ENCODE measurements around the gene BAK1. TPM values are rescaled to one million over a fixed set of nuclear protein-coding genes. Genes with fewer than 3 reads are reported as not detected.

The BAK1 gene
- total and polyA plus RNA-seq, 2 of the 13 experiments (the other 11 are each of a cell fraction or from before 2014, with no cell fraction given): 15.0 to 23.8 TPM

DNA sequence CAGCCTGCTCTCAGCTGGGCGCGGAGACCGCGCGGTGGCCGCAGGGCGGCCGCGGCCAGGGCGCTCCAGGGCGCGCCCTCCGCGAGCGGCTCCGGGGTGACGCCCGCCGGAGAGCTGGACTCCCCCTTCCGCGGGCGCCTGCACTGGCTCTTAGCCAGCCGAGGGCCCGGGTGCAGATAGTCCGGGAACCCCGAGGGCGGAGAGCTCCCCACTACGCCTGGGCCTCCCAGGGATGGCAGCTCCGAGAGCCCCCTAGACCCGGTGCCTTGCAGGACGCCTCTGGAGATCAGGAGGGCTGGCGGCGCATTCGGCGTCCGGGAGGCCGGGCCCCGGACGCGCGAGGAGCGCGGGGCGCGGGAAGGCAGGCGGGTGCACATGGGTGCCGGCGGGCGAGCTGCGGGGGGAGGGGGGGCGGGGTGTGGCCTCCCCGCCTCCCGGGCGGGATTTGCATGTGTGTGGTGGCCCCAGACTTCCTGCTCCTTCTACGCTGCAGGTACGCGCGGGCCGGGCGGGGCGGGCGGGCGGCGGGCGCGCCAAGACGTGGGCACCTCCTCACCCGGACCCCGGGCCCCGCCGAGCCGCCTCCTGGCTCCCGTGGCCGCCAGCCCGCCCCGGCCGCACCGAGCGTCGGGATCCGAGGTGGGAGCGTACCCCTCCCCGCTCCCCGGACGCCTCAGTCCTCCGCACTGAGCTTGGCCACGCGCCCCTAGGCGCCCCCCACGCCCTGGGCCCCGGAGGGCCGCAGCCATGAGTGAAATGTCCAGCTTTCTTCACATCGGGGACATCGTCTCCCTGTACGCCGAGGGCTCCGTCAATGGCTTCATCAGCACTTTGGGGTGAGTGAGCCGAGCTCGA lies 41.0 kb upstream of the BAK1 start, which contains the start of gene ITPR3 (continued):
- TF ChIP-seq, protein P1, sequence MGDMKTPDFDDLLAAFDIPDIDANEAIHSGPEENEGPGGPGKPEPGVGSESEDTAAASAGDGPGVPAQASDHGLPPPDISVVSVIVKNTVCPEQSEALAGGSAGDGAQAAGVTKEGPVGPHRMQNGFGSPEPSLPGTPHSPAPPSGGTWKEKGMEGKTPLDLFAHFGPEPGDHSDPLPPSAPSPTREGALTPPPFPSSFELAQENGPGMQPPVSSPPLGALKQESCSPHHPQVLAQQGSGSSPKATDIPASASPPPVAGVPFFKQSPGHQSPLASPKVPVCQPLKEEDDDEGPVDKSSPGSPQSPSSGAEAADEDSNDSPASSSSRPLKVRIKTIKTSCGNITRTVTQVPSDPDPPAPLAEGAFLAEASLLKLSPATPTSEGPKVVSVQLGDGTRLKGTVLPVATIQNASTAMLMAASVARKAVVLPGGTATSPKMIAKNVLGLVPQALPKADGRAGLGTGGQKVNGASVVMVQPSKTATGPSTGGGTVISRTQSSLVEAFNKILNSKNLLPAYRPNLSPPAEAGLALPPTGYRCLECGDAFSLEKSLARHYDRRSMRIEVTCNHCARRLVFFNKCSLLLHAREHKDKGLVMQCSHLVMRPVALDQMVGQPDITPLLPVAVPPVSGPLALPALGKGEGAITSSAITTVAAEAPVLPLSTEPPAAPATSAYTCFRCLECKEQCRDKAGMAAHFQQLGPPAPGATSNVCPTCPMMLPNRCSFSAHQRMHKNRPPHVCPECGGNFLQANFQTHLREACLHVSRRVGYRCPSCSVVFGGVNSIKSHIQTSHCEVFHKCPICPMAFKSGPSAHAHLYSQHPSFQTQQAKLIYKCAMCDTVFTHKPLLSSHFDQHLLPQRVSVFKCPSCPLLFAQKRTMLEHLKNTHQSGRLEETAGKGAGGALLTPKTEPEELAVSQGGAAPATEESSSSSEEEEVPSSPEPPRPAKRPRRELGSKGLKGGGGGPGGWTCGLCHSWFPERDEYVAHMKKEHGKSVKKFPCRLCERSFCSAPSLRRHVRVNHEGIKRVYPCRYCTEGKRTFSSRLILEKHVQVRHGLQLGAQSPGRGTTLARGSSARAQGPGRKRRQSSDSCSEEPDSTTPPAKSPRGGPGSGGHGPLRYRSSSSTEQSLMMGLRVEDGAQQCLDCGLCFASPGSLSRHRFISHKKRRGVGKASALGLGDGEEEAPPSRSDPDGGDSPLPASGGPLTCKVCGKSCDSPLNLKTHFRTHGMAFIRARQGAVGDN (CRISPR knock-in tag; IDR thresholded peaks at IDR 0.05): peak; percentile 57; the same call in 1 of the 2 replicates
- TF ChIP-seq, protein P2, sequence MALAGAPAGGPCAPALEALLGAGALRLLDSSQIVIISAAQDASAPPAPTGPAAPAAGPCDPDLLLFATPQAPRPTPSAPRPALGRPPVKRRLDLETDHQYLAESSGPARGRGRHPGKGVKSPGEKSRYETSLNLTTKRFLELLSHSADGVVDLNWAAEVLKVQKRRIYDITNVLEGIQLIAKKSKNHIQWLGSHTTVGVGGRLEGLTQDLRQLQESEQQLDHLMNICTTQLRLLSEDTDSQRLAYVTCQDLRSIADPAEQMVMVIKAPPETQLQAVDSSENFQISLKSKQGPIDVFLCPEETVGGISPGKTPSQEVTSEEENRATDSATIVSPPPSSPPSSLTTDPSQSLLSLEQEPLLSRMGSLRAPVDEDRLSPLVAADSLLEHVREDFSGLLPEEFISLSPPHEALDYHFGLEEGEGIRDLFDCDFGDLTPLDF (CRISPR knock-in tag; IDR thresholded peaks at IDR 0.05): no peak
- 0 out of 2 replicates have a peak, but pooled peaks have one; percentile 11 for TF ChIP-seq YEATS4 (CRISPR knock-in tag; IDR thresholded peaks at IDR 0.05; ENCODE audit: borderline replicate concordance)
- TF ChIP-seq MAZ (IDR thresholded peaks at IDR 0.05; ENCODE audit: borderline replicate concordance, low read depth, low read length): no peak
- peak; percentile 40; the same call in 1 of the 2 replicates for TF ChIP-seq MAZ (CRISPR knock-in tag; IDR thresholded peaks at IDR 0.05; ENCODE audit: low read depth)
- TF ChIP-seq, protein P3, sequence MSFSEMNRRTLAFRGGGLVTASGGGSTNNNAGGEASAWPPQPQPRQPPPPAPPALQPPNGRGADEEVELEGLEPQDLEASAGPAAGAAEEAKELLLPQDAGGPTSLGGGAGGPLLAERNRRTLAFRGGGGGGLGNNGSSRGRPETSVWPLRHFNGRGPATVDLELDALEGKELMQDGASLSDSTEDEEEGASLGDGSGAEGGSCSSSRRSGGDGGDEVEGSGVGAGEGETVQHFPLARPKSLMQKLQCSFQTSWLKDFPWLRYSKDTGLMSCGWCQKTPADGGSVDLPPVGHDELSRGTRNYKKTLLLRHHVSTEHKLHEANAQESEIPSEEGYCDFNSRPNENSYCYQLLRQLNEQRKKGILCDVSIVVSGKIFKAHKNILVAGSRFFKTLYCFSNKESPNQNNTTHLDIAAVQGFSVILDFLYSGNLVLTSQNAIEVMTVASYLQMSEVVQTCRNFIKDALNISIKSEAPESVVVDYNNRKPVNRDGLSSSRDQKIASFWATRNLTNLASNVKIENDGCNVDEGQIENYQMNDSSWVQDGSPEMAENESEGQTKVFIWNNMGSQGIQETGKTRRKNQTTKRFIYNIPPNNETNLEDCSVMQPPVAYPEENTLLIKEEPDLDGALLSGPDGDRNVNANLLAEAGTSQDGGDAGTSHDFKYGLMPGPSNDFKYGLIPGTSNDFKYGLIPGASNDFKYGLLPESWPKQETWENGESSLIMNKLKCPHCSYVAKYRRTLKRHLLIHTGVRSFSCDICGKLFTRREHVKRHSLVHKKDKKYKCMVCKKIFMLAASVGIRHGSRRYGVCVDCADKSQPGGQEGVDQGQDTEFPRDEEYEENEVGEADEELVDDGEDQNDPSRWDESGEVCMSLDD (CRISPR knock-in tag; IDR thresholded peaks at IDR 0.05; ENCODE audit: borderline replicate concordance): 0 out of 2 replicates have a peak, but pooled peaks have one; percentile 25
- no peak for TF ChIP-seq PRMT3 (CRISPR knock-in tag; IDR thresholded peaks at IDR 0.05; ENCODE audit: borderline replicate concordance, low read depth)
- TF ChIP-seq, protein P4, sequence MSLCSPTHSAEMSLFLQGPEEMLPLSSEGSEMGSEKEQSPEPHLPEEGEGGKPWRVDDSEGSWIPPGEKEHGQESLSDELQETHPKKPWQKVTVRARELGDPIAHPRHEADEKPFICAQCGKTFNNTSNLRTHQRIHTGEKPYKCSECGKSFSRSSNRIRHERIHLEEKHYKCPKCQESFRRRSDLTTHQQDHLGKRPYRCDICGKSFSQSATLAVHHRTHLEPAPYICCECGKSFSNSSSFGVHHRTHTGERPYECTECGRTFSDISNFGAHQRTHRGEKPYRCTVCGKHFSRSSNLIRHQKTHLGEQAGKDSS (CRISPR knock-in tag; IDR thresholded peaks at IDR 0.05; ENCODE audit: borderline replicate concordance, low read depth): 0 out of 2 replicates have a peak, but pooled peaks have one; percentile 3
- TF ChIP-seq DMAP1 (CRISPR knock-in tag; IDR thresholded peaks at IDR 0.05): peak; percentile 29; the same call in 1 of the 2 replicates
- peak; percentile 27; the same call in 1 of the 2 replicates for TF ChIP-seq TAF1 (CRISPR knock-in tag; IDR thresholded peaks at IDR 0.05)
- TF ChIP-seq, protein P5, sequence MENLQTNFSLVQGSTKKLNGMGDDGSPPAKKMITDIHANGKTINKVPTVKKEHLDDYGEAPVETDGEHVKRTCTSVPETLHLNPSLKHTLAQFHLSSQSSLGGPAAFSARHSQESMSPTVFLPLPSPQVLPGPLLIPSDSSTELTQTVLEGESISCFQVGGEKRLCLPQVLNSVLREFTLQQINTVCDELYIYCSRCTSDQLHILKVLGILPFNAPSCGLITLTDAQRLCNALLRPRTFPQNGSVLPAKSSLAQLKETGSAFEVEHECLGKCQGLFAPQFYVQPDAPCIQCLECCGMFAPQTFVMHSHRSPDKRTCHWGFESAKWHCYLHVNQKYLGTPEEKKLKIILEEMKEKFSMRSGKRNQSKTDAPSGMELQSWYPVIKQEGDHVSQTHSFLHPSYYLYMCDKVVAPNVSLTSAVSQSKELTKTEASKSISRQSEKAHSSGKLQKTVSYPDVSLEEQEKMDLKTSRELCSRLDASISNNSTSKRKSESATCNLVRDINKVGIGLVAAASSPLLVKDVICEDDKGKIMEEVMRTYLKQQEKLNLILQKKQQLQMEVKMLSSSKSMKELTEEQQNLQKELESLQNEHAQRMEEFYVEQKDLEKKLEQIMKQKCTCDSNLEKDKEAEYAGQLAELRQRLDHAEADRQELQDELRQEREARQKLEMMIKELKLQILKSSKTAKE (CRISPR knock-in tag; IDR thresholded peaks at IDR 0.05; ENCODE audit: borderline replicate concordance): 0 out of 2 replicates have a peak, but pooled peaks have one; percentile 8
- TF ChIP-seq, protein P6, sequence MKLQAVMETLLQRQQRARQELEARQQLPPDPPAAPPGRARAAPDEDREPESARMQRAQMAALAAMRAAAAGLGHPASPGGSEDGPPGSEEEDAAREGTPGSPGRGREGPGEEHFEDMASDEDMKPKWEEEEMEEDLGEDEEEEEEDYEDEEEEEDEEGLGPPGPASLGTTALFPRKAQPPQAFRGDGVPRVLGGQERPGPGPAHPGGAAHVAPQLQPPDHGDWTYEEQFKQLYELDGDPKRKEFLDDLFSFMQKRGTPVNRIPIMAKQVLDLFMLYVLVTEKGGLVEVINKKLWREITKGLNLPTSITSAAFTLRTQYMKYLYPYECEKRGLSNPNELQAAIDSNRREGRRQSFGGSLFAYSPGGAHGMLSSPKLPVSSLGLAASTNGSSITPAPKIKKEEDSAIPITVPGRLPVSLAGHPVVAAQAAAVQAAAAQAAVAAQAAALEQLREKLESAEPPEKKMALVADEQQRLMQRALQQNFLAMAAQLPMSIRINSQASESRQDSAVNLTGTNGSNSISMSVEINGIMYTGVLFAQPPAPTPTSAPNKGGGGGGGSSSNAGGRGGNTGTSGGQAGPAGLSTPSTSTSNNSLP (IDR thresholded peaks at IDR 0.05; ENCODE audit: low read depth, low read length): no peak

Measured in HepG2 (cell line).